HEK293 (cell line): ENCODE measurements around the gene ALOXE3.

ENCODE experiments used
- EGR2 ChIP-seq: fragments of 450-650 bp; formaldehyde crosslinking; IDR thresholded peaks from 2 replicates; pipeline ENCODE4 v1.5.1; 2016; ENCODE audit warnings: low read depth, missing biosample characterization, missing genetic modification characterization
- TRIM28 ChIP-seq: IDR thresholded peaks from 2 replicates; pipeline ENCODE4 v1.6.1; 2011; ENCODE audit warnings: low read length, control low read depth, borderline replicate concordance
- YY1 ChIP-seq: fragments of 450-650 bp; formaldehyde crosslinking; IDR thresholded peaks from 2 replicates; pipeline ENCODE4 v1.5.1; 2018; ENCODE audit warnings: missing biosample characterization, missing genetic modification characterization
- ZBTB20 ChIP-seq: fragments of 450-650 bp; formaldehyde crosslinking; IDR thresholded peaks from 2 replicates; pipeline ENCODE4 v1.5.1; 2016; ENCODE audit warnings: missing biosample characterization, missing genetic modification characterization
- ZFP41 ChIP-seq: fragments of 450-650 bp; formaldehyde crosslinking; IDR thresholded peaks from 2 replicates; pipeline ENCODE4 v1.5.1; 2016; ENCODE audit warnings: missing biosample characterization, missing genetic modification characterization, borderline replicate concordance
- ZNF140 ChIP-seq: fragments of 450-650 bp; formaldehyde crosslinking; IDR thresholded peaks from 2 replicates; pipeline ENCODE4 v1.5.1; 2016; ENCODE audit warnings: missing biosample characterization, missing genetic modification characterization
- ZNF211 ChIP-seq: fragments of 450-650 bp; formaldehyde crosslinking; IDR thresholded peaks from 2 replicates; pipeline ENCODE4 v1.5.1; 2016; ENCODE audit warnings: low read depth, missing biosample characterization, missing genetic modification characterization
- ZNF350 ChIP-seq: fragments of 450-650 bp; formaldehyde crosslinking; IDR thresholded peaks from 2 replicates; pipeline ENCODE4 v1.5.0; 2017; ENCODE audit warnings: missing biosample characterization, mild to moderate bottlenecking, missing genetic modification characterization
- ZNF529 ChIP-seq: fragments of 450-650 bp; formaldehyde crosslinking; IDR thresholded peaks from 2 replicates; pipeline ENCODE4 v1.5.1; 2017; ENCODE audit warnings: missing genetic modification characterization, missing biosample characterization; ENCODE audit not compliant: insufficient replicate concordance
- ZNF624 ChIP-seq: fragments of 450-650 bp; formaldehyde crosslinking; IDR thresholded peaks from 2 replicates; pipeline ENCODE4 v1.5.1; 2017; ENCODE audit warnings: missing biosample characterization, missing genetic modification characterization
- ZNF654 ChIP-seq: fragments of 450-650 bp; formaldehyde crosslinking; IDR thresholded peaks from 2 replicates; pipeline ENCODE4 v1.5.1; 2016; ENCODE audit warnings: low read depth, missing biosample characterization, missing genetic modification characterization
- ZNF76 ChIP-seq: fragments of 450-650 bp; formaldehyde crosslinking; IDR thresholded peaks from 2 replicates; pipeline ENCODE4; 2016; ENCODE audit warnings: low read depth, missing biosample characterization, missing genetic modification characterization, borderline replicate concordance
- TF ChIP-seq, protein P1 (sequence below): fragments of 450-650 bp; formaldehyde crosslinking; IDR thresholded peaks from 2 replicates; pipeline ENCODE4 v1.5.1; 2016; ENCODE audit warnings: missing biosample characterization, missing genetic modification characterization
- TF ChIP-seq, protein P2 (sequence below): fragments of 450-650 bp; formaldehyde crosslinking; IDR thresholded peaks from 2 replicates; pipeline ENCODE4 v1.5.1; 2016; ENCODE audit warnings: missing biosample characterization, missing genetic modification characterization
- TF ChIP-seq, protein P3 (sequence below): fragments of 450-650 bp; formaldehyde crosslinking; IDR thresholded peaks from 2 replicates; pipeline ENCODE4 v1.5.1; 2017; ENCODE audit warnings: missing biosample characterization, missing genetic modification characterization
- TF ChIP-seq, protein P4 (sequence below): fragments of 450-650 bp; formaldehyde crosslinking; IDR thresholded peaks from 2 replicates; pipeline ENCODE4 v1.5.1; 2016; ENCODE audit warnings: missing biosample characterization, missing genetic modification characterization, borderline replicate concordance
- TF ChIP-seq, protein P5 (sequence below): fragments of 450-650 bp; formaldehyde crosslinking; IDR thresholded peaks from 2 replicates; pipeline ENCODE4 v1.5.1; 2016; ENCODE audit warnings: missing biosample characterization, missing genetic modification characterization
- TF ChIP-seq, protein P6 (sequence below): fragments of 450-650 bp; formaldehyde crosslinking; IDR thresholded peaks from 2 replicates; pipeline ENCODE4 v1.5.0; 2017; ENCODE audit warnings: missing biosample characterization, missing genetic modification characterization, borderline replicate concordance
- TF ChIP-seq, protein P7 (sequence below): fragments of 450-650 bp; formaldehyde crosslinking; IDR thresholded peaks from 2 replicates; pipeline ENCODE4 v1.5.1; 2016; ENCODE audit warnings: missing biosample characterization, missing genetic modification characterization
- TF ChIP-seq, protein P8 (sequence below): fragments of 450-650 bp; formaldehyde crosslinking; IDR thresholded peaks from 2 replicates; pipeline ENCODE4 v1.5.1; 2016; ENCODE audit warnings: missing biosample characterization, missing genetic modification characterization

ALOXE3 gene

DNA sequence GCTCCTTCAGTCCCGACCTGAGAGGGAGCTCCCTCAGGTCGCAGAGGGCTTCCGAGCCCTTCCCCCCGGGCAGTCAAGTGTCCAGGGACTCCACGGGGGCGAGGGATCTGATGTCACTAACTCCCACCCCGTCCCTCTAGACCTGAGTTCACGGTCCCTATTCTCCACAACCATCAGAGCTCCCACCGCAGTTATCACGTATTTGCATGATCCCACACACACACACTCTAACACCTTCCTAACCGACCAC lies 37.6 kb upstream of the ALOXE3 start (continued):
- TF ChIP-seq, protein P1, sequence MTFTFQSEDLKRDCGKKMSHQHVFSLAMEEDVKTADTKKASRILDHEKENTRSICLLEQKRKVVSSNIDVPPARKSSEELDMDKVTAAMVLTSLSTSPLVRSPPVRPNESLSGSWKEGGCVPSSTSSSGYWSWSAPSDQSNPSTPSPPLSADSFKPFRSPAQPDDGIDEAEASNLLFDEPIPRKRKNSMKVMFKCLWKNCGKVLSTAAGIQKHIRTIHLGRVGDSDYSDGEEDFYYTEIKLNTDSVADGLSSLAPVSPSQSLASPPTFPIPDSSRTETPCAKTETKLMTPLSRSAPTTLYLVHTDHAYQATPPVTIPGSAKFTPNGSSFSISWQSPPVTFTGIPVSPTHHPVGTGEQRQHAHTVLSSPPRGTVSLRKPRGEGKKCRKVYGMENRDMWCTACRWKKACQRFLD, result no peak
- TF ChIP-seq, protein P2, sequence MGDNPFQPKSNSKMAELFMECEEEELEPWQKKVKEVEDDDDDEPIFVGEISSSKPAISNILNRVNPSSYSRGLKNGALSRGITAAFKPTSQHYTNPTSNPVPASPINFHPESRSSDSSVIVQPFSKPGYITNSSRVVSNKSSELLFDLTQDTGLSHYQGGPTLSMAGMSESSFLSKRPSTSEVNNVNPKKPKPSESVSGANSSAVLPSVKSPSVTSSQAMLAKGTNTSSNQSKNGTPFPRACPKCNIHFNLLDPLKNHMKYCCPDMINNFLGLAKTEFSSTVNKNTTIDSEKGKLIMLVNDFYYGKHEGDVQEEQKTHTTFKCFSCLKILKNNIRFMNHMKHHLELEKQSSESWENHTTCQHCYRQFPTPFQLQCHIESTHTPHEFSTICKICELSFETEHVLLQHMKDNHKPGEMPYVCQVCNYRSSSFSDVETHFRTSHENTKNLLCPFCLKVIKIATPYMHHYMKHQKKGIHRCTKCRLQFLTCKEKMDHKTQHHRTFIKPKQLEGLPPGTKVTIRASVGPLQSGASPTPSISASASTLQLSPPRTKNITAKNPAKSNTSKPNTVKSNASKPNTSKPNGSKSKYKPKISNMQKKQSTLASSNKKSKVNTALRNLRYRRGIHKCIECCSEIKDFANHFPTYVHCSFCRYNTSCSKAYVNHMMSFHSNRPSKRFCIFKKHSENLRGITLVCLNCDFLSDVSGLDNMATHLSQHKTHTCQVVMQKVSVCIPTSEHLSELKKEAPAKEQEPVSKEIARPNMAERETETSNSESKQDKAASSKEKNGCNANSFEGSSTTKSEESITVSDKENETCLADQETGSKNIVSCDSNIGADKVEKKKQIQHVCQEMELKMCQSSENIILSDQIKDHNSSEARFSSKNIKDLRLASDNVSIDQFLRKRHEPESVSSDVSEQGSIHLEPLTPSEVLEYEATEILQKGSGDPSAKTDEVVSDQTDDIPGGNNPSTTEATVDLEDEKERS (tag by site-specific recombination), result no peak
- TF ChIP-seq EGR2 (tag by site-specific recombination), result no peak
- TF ChIP-seq, protein P3, sequence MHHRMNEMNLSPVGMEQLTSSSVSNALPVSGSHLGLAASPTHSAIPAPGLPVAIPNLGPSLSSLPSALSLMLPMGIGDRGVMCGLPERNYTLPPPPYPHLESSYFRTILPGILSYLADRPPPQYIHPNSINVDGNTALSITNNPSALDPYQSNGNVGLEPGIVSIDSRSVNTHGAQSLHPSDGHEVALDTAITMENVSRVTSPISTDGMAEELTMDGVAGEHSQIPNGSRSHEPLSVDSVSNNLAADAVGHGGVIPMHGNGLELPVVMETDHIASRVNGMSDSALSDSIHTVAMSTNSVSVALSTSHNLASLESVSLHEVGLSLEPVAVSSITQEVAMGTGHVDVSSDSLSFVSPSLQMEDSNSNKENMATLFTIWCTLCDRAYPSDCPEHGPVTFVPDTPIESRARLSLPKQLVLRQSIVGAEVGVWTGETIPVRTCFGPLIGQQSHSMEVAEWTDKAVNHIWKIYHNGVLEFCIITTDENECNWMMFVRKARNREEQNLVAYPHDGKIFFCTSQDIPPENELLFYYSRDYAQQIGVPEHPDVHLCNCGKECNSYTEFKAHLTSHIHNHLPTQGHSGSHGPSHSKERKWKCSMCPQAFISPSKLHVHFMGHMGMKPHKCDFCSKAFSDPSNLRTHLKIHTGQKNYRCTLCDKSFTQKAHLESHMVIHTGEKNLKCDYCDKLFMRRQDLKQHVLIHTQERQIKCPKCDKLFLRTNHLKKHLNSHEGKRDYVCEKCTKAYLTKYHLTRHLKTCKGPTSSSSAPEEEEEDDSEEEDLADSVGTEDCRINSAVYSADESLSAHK (tag by site-specific recombination), result peak; percentile 28; the same call in 1 of the 2 replicates
- no peak for TF ChIP-seq ZNF140 (tag by site-specific recombination)
- TF ChIP-seq, protein P4, sequence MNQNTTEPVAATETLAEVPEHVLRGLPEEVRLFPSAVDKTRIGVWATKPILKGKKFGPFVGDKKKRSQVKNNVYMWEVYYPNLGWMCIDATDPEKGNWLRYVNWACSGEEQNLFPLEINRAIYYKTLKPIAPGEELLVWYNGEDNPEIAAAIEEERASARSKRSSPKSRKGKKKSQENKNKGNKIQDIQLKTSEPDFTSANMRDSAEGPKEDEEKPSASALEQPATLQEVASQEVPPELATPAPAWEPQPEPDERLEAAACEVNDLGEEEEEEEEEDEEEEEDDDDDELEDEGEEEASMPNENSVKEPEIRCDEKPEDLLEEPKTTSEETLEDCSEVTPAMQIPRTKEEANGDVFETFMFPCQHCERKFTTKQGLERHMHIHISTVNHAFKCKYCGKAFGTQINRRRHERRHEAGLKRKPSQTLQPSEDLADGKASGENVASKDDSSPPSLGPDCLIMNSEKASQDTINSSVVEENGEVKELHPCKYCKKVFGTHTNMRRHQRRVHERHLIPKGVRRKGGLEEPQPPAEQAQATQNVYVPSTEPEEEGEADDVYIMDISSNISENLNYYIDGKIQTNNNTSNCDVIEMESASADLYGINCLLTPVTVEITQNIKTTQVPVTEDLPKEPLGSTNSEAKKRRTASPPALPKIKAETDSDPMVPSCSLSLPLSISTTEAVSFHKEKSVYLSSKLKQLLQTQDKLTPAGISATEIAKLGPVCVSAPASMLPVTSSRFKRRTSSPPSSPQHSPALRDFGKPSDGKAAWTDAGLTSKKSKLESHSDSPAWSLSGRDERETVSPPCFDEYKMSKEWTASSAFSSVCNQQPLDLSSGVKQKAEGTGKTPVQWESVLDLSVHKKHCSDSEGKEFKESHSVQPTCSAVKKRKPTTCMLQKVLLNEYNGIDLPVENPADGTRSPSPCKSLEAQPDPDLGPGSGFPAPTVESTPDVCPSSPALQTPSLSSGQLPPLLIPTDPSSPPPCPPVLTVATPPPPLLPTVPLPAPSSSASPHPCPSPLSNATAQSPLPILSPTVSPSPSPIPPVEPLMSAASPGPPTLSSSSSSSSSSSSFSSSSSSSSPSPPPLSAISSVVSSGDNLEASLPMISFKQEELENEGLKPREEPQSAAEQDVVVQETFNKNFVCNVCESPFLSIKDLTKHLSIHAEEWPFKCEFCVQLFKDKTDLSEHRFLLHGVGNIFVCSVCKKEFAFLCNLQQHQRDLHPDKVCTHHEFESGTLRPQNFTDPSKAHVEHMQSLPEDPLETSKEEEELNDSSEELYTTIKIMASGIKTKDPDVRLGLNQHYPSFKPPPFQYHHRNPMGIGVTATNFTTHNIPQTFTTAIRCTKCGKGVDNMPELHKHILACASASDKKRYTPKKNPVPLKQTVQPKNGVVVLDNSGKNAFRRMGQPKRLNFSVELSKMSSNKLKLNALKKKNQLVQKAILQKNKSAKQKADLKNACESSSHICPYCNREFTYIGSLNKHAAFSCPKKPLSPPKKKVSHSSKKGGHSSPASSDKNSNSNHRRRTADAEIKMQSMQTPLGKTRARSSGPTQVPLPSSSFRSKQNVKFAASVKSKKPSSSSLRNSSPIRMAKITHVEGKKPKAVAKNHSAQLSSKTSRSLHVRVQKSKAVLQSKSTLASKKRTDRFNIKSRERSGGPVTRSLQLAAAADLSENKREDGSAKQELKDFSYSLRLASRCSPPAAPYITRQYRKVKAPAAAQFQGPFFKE (tag by site-specific recombination), result no peak
- TF ChIP-seq ZNF350, result no peak
- TF ChIP-seq, protein P5, sequence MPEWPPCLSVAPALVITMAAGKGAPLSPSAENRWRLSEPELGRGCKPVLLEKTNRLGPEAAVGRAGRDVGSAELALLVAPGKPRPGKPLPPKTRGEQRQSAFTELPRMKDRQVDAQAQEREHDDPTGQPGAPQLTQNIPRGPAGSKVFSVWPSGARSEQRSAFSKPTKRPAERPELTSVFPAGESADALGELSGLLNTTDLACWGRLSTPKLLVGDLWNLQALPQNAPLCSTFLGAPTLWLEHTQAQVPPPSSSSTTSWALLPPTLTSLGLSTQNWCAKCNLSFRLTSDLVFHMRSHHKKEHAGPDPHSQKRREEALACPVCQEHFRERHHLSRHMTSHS (tag by site-specific recombination), result no peak
- TF ChIP-seq, protein P6, sequence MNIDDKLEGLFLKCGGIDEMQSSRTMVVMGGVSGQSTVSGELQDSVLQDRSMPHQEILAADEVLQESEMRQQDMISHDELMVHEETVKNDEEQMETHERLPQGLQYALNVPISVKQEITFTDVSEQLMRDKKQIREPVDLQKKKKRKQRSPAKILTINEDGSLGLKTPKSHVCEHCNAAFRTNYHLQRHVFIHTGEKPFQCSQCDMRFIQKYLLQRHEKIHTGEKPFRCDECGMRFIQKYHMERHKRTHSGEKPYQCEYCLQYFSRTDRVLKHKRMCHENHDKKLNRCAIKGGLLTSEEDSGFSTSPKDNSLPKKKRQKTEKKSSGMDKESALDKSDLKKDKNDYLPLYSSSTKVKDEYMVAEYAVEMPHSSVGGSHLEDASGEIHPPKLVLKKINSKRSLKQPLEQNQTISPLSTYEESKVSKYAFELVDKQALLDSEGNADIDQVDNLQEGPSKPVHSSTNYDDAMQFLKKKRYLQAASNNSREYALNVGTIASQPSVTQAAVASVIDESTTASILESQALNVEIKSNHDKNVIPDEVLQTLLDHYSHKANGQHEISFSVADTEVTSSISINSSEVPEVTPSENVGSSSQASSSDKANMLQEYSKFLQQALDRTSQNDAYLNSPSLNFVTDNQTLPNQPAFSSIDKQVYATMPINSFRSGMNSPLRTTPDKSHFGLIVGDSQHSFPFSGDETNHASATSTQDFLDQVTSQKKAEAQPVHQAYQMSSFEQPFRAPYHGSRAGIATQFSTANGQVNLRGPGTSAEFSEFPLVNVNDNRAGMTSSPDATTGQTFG (tag by site-specific recombination), result no peak
- no peak for TF ChIP-seq YY1
- TF ChIP-seq TRIM28, result no peak
- TF ChIP-seq, protein P7, sequence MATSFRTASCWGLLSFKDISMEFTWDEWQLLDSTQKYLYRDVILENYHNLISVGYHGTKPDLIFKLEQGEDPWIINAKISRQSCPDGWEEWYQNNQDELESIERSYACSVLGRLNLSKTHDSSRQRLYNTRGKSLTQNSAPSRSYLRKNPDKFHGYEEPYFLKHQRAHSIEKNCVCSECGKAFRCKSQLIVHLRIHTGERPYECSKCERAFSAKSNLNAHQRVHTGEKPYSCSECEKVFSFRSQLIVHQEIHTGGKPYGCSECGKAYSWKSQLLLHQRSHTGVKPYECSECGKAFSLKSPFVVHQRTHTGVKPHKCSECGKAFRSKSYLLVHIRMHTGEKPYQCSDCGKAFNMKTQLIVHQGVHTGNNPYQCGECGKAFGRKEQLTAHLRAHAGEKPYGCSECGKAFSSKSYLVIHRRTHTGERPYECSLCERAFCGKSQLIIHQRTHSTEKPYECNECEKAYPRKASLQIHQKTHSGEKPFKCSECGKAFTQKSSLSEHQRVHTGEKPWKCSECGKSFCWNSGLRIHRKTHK (tag by site-specific recombination), result no peak
- TF ChIP-seq ZNF76 (tag by site-specific recombination), result no peak; the same call in 1 of the 2 replicates
- TF ChIP-seq ZNF529 (tag by site-specific recombination), result no peak
- no peak for TF ChIP-seq ZNF654 (tag by site-specific recombination)
- peak; percentile 13; the same call in 1 of the 2 replicates for TF ChIP-seq ZBTB20
- TF ChIP-seq ZNF211 (tag by site-specific recombination), result no peak
- TF ChIP-seq, protein P8, sequence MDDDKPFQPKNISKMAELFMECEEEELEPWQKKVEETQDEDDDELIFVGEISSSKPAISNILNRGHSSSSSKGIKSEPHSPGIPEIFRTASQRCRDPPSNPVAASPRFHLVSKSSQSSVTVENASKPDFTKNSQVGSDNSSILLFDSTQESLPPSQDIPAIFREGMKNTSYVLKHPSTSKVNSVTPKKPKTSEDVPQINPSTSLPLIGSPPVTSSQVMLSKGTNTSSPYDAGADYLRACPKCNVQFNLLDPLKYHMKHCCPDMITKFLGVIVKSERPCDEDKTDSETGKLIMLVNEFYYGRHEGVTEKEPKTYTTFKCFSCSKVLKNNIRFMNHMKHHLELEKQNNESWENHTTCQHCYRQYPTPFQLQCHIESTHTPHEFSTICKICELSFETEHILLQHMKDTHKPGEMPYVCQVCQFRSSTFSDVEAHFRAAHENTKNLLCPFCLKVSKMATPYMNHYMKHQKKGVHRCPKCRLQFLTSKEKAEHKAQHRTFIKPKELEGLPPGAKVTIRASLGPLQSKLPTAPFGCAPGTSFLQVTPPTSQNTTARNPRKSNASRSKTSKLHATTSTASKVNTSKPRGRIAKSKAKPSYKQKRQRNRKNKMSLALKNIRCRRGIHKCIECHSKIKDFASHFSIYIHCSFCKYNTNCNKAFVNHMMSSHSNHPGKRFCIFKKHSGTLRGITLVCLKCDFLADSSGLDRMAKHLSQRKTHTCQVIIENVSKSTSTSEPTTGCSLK, result no peak
- TF ChIP-seq ZNF624, result no peak
- no peak for TF ChIP-seq ZFP41
